Fibroblast of mammary gland (primary cell): ENCODE results near the gene MTF1.
A peak's percentile ranks its signal among the peaks of the same experiment; 100 is the strongest.

Experiments
- DNase-seq: peaks from one replicate; pipeline ENCODE4 v3.0.0-alpha.2; 2010; ENCODE audit warnings: low read depth
- H3K4me3 ChIP-seq: 2 replicates; pipeline ENCODE4 v1.5.1; 2011; ENCODE audit warnings: low read depth, mild to moderate bottlenecking, low read length, moderate library complexity; ENCODE audit not compliant: control insufficient read depth
- CTCF ChIP-seq: conservative IDR thresholded peaks from 2 replicates; pipeline ENCODE4 v1.5.1; 2011; ENCODE audit warnings: low read depth, low read length, inconsistent platforms; ENCODE audit not compliant: control insufficient read depth, insufficient read depth

MTF1 gene

DNA sequence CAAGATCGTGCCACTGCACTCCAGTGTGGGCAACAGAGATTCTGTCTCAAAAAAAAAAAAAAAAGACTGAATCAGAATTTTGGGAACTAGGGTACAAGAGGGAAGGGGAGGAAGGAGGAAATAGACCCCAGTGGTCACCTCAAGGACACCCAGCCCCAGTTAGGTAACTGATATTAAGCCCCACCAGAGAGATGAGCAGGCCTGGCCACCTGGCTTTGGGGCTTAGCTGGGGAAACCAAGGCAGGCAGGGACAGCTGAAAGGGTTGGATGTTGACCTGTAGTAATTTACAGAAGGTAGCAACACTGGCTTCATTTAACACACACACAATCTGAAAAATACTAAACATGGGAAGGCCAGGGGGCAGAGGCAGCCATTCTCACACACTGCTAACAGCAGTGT lies 57.0 kb downstream of the MTF1 start:
- no peak for TF ChIP-seq CTCF
- DNase-seq = no peak
- no peak overlapping the region for H3K4me3 ChIP-seq

- DNase-seq = peak; percentile 52
- no peak overlapping the region for H3K4me3 ChIP-seq
- no peak for TF ChIP-seq CTCF
Observed at GRCh38 chr1:37797750-37798345, 61.5 kb downstream of the MTF1 start.

DNA sequence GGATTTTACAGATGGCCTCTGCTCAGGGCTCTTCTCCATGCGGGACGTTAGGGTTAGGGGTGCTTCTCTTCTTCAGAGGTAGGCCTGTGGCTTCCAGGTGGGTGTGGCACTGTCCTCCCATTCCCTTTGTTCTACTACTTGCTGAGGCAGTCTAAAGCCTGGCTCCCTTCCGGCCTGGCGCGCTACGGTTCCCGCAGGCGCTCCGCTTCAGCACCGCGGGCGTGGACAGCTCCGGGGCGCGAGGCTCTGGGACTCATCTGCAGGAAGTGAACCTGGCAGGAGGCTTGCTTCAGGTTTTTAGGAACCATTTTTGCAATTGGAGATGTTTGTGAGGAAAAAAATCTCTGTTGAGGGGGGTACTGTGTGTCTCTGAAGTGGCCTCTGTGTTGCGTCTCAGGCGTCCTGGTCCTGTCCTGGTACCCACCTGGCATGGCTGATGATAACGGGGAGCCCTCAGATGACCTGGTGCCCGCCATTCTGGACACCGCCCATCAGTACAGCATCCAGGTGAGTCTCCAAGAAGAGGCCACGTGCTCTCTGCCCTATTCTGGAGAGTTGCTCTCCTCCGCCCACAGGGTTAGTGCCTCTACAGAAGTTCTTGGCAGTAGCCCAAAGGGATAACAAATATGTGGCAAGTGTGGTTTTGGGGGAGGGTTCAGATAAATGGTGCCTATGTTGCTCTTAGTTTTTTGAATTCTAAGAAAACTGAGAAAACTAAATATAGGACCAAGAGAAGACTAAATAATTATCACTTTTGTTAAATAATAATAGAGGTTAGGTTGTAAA lies 63.9 kb downstream of the MTF1 start:
- DNase-seq = peak; percentile 41
- no peak for TF ChIP-seq CTCF
- no peak overlapping the region for H3K4me3 ChIP-seq

DNA sequence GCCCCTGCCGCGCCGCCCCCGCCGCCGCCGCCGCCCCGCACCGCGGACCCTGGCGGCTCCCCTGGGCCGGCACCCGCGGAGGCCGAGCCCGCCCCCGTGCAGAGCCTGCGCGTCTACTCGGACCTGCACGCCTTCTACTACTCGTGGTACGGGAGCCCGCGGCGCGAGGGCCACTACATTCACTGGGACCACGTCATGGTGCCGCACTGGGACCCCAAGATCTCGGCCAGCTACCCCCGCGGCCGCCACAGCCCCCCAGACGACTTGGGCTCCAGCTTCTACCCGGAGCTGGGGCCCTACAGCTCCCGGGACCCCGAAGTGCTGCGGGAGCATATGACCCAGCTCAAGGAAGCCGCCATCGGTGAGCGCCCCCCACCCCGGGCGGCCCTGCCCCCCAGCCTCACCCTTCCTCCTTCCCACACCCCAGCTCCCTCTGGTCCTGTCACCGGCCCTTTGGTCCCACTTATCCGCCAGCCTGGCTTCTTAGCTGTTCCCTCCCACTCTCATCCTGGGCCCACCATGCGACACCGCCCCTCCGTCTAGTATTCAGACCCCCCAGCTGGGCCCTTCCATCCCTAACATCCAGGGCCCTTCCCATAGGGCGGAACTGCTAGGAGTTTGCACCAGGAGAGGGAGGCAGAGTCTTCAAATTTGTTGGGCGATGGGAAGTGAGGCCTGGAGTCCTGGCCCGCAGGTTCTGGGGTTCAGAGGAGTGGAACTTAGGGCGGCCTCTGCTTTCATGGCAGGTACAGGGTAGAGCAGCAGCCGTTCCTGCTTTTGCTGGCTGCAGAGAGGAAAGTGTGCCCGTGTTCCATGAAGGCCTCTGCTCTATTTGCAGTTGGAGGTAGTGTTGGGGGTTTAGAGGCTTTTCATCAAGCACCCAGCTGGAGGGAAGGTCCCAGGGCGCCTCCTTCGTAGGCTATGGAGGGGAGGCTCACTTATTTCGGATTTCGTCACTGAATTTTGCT lies 64.7 kb downstream of the MTF1 start:
- H3K4me3 ChIP-seq = no peak overlapping the region
- no peak for DNase-seq
- TF ChIP-seq CTCF = no peak

GRCh38 chr1:37793773-37794371 lies 65.5 kb downstream of the MTF1 start, which contains the start of gene MANEAL:
Gene MANEAL (plus strand): TSS chr1:37793847. CDS start chr1:37794183, 336 bp downstream.
- DNase-seq = peak; percentile 42
- TF ChIP-seq CTCF = no peak
- peak within 1 kb of the TSS; percentile 10 for H3K4me3 ChIP-seq
